Neural cell (in vitro differentiated cells): ENCODE measurements around the gene SLC2A4RG. TPM values are rescaled to one million over a fixed set of nuclear protein-coding genes. Genes with fewer than 3 reads are reported as not detected.

Experiments used
- H2AFZ ChIP-seq: fragments of 200-600, 300-800 bp; sonication (generic), shearing (Covaris generic); 2 replicates; pipeline ENCODE4 v1.6.0; 2014; ENCODE audit warnings: low read depth, mild to moderate bottlenecking, antibody characterized with exemption, low read length, moderate library complexity
- H3F3A ChIP-seq: fragments of 200-600 bp; shearing (Covaris generic); 2 replicates; pipeline ENCODE4 v1.6.1; 2016; ENCODE audit warnings: mild to moderate bottlenecking, moderate library complexity, mixed read lengths, antibody characterized with exemption, low read length; ENCODE audit not compliant: insufficient read depth, poor library complexity, severe bottlenecking
- H3K27ac ChIP-seq: fragments of 200-600, 300-800 bp; sonication (generic), shearing (Covaris generic); 2 replicates; pipeline ENCODE4 v1.5.1; 2014; ENCODE audit warnings: mild to moderate bottlenecking, low read length, moderate library complexity
- H3K27me3 ChIP-seq: fragments of 300-800, 200-600 bp; sonication (generic), shearing (Covaris generic); 2 replicates; pipeline ENCODE4 v1.6.0; 2014; ENCODE audit warnings: mild to moderate bottlenecking, low read depth, low read length, moderate library complexity; ENCODE audit not compliant: insufficient read depth
- H3K36me3 ChIP-seq: fragments of 300-800, 200-600 bp; sonication (generic), shearing (Covaris generic); 2 replicates; pipeline ENCODE4 v1.5.1; 2014; ENCODE audit warnings: mild to moderate bottlenecking, antibody characterized with exemption, low read length, moderate library complexity; ENCODE audit not compliant: insufficient read depth
- H3K4me2 ChIP-seq: fragments of 300-800, 200-600 bp; sonication (generic), shearing (Covaris generic); 2 replicates; pipeline ENCODE4 v1.6.0; 2014; ENCODE audit warnings: mild to moderate bottlenecking, low read length
- H3K4me3 ChIP-seq: fragments of 300-800, 200-600 bp; sonication (generic), shearing (Covaris generic); 2 replicates; pipeline ENCODE4 v1.5.1; 2014; ENCODE audit warnings: mild to moderate bottlenecking, low read length, moderate library complexity
- H3K79me2 ChIP-seq: fragments of 200-600 bp; shearing (Covaris generic); replicated peaks from 2 replicates; pipeline ENCODE4 v1.6.0; 2014; ENCODE audit warnings: mild to moderate bottlenecking, low read length, moderate library complexity; ENCODE audit not compliant: insufficient read depth
- H3K9ac ChIP-seq: fragments of 300-800, 200-600 bp; sonication (generic), shearing (Covaris generic); 2 replicates; pipeline ENCODE4 v1.6.1; 2016; ENCODE audit warnings: mild to moderate bottlenecking, low read length, mixed read lengths
- H3K9me2 ChIP-seq: fragments of 200-600 bp; shearing (Covaris generic); 2 replicates; pipeline ENCODE4 v1.6.1; 2016; ENCODE audit warnings: mild to moderate bottlenecking, low read length, mixed read lengths; ENCODE audit not compliant: insufficient read depth
- H3K9me3 ChIP-seq: fragments of 200-600, 300-800 bp; sonication (generic), shearing (Covaris generic); 2 replicates; pipeline ENCODE4 v1.6.1; 2016; ENCODE audit warnings: mild to moderate bottlenecking, mixed run types, low read length, moderate library complexity, mixed read lengths
- H4K20me1 ChIP-seq: fragments of 200-600 bp; shearing (Covaris generic); 2 replicates; pipeline ENCODE4 v1.6.1; 2016; ENCODE audit warnings: mild to moderate bottlenecking, mixed run types; ENCODE audit not compliant: insufficient read depth
- EP300 ChIP-seq: fragments of 450-650 bp; conservative IDR thresholded peaks from 2 replicates; pipeline ENCODE4 v1.6.1; 2014; ENCODE audit warnings: antibody characterized with exemption, mild to moderate bottlenecking, moderate library complexity; ENCODE audit not compliant: poor library complexity, severe bottlenecking
- EZH2 ChIP-seq: fragments of 200-600, 300-800 bp; shearing (Covaris generic), sonication (generic); IDR thresholded peaks from 2 replicates; pipeline ENCODE4 v1.6.1; 2014; ENCODE audit warnings: antibody characterized with exemption, low read length, borderline replicate concordance, mild to moderate bottlenecking; ENCODE audit not compliant: insufficient read depth, poor library complexity, severe bottlenecking
- MXI1 ChIP-seq: fragments of 450-650 bp; conservative IDR thresholded peaks from 2 replicates; pipeline ENCODE4 v1.6.1; 2014; ENCODE audit warnings: antibody characterized with exemption, mild to moderate bottlenecking; ENCODE audit not compliant: poor library complexity, severe bottlenecking
- POLR2AphosphoS5 ChIP-seq: IDR thresholded peaks from 2 replicates; pipeline ENCODE4 v1.6.1; 2012
- RAD21 ChIP-seq: fragments of 450-650 bp; conservative IDR thresholded peaks from 2 replicates; pipeline ENCODE4 v1.6.1; 2014; ENCODE audit warnings: antibody characterized with exemption, mild to moderate bottlenecking, moderate library complexity
- SMC3 ChIP-seq: fragments of 450-650 bp; conservative IDR thresholded peaks from 2 replicates; pipeline ENCODE4 v1.6.1; 2014; ENCODE audit warnings: antibody characterized with exemption, mild to moderate bottlenecking, moderate library complexity; ENCODE audit not compliant: poor library complexity
- TAF1 ChIP-seq: IDR thresholded peaks from 2 replicates; pipeline ENCODE4 v1.6.1; 2012; ENCODE audit warnings: low read depth
- polyA plus RNA-seq: library from polyadenylated mRNA; depleted of rRNA; stranded (reverse); fragments of >200 nt; gene quantifications from 2 replicates; pipeline ENCODE4 v1.2.3, GENCODE V29; 2014
- TF ChIP-seq, protein P1 (sequence below): fragments of 450-650 bp; IDR thresholded peaks from 2 replicates; pipeline ENCODE4 v1.5.1; 2014; ENCODE audit warnings: antibody characterized with exemption, mild to moderate bottlenecking, moderate library complexity; ENCODE audit not compliant: poor library complexity, severe bottlenecking
- TF ChIP-seq, protein P2 (sequence below): IDR thresholded peaks from 2 replicates; pipeline ENCODE4 v1.6.1; 2012; ENCODE audit warnings: borderline replicate concordance

Gene SLC2A4RG
- polyA plus RNA-seq, 1 donor from 2014 or later, result 52.1 TPM

DNA sequence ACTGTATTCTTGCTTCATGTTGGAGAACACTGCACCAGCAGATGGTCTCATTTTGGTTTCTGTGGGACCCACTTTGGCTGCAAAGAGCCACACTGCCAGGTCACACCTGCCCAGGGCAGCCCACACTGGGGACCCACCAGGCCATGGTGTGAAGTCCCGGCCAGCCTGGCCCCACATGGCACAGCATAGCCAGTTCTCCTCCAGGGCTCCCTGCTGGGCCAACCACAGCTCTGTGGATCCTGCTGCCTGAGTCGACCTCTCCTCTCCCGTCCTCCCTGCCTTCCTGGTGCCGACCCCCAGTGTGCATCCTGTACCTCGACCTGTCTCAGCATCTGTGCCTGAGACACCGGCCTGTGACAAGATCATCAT is 34.8 kb upstream of the SLC2A4RG start:
- H3K79me2 ChIP-seq, result peaks cover 19% of the 10 kb centered on the region
- H3F3A ChIP-seq, result no peaks in the 10 kb centered on the region
- H3K9ac ChIP-seq, result no peak overlapping the region
- no peak overlapping the region for H2AFZ ChIP-seq
- no peaks in the 10 kb centered on the region for H3K36me3 ChIP-seq
- no peaks in the 10 kb centered on the region for H3K9me2 ChIP-seq
- H4K20me1 ChIP-seq, result no peaks in the 10 kb centered on the region
- no peaks in the 10 kb centered on the region for H3K27me3 ChIP-seq
- H3K27ac ChIP-seq, result no peak overlapping the region
- no peak overlapping the region for H3K4me2 ChIP-seq
- H3K4me3 ChIP-seq, result no peak overlapping the region
- no peak for TF ChIP-seq TAF1
- TF ChIP-seq, protein P1, sequence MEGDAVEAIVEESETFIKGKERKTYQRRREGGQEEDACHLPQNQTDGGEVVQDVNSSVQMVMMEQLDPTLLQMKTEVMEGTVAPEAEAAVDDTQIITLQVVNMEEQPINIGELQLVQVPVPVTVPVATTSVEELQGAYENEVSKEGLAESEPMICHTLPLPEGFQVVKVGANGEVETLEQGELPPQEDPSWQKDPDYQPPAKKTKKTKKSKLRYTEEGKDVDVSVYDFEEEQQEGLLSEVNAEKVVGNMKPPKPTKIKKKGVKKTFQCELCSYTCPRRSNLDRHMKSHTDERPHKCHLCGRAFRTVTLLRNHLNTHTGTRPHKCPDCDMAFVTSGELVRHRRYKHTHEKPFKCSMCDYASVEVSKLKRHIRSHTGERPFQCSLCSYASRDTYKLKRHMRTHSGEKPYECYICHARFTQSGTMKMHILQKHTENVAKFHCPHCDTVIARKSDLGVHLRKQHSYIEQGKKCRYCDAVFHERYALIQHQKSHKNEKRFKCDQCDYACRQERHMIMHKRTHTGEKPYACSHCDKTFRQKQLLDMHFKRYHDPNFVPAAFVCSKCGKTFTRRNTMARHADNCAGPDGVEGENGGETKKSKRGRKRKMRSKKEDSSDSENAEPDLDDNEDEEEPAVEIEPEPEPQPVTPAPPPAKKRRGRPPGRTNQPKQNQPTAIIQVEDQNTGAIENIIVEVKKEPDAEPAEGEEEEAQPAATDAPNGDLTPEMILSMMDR, result no peak
- no peaks in the 10 kb centered on the region for H3K9me3 ChIP-seq

DNA sequence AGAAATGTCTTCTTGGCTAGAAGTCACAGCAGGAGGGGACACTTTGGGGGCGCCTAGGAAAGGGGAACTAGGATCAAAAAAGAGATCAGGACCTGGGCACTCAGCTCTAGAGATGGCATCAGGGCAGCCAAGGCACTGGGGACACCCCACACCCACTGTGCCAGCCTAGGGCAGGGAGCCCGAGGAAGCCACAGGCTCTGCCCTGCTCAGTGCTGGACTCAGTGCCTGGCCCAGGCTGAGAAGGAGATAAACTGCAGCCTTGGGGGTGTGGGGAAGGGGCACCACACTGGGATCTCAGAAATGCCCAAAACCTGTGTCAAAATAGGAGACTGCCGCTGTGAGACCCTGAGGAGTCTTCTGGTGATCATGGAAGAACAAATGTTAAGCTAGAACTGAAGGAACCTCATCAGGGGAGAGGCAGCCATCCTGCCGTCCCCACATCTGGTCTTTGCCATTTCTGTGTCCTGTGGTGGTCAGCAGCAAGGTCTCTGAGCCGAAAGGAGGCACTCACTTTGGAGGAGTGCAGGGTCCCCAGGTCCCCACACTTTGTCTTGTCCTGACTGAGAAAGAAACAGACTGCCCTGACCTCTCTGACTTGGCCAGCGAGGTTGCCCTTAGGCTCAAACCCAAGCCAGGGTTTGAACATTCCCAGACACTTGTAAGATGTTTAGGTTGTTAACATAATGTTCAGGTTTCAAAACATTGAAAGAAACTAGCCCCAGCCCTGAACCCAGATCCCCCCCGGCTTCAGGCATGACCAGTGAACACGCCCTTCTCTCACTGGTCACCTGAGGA is 34.1 kb upstream of the SLC2A4RG start:
- H4K20me1 ChIP-seq, result no peaks in the 10 kb centered on the region
- H3K27ac ChIP-seq, result no peak overlapping the region
- H3K9me3 ChIP-seq, result no peaks in the 10 kb centered on the region
- peaks cover 21% of the 10 kb centered on the region for H3K79me2 ChIP-seq
- no peaks in the 10 kb centered on the region for H3K36me3 ChIP-seq
- no peak overlapping the region for H3K4me2 ChIP-seq
- H3K9me2 ChIP-seq, result no peaks in the 10 kb centered on the region
- no peak overlapping the region for H3K4me3 ChIP-seq
- no peak overlapping the region for H3K9ac ChIP-seq
- TF ChIP-seq POLR2AphosphoS5 (no peak), EZH2 (no peak), TAF1 (no peak), MXI1 (no peak), SMC3 (no peak)
- TF ChIP-seq, protein P1, result no peak
- H3K27me3 ChIP-seq, result no peaks in the 10 kb centered on the region
- H2AFZ ChIP-seq, result no peak overlapping the region
- no peaks in the 10 kb centered on the region for H3F3A ChIP-seq

DNA sequence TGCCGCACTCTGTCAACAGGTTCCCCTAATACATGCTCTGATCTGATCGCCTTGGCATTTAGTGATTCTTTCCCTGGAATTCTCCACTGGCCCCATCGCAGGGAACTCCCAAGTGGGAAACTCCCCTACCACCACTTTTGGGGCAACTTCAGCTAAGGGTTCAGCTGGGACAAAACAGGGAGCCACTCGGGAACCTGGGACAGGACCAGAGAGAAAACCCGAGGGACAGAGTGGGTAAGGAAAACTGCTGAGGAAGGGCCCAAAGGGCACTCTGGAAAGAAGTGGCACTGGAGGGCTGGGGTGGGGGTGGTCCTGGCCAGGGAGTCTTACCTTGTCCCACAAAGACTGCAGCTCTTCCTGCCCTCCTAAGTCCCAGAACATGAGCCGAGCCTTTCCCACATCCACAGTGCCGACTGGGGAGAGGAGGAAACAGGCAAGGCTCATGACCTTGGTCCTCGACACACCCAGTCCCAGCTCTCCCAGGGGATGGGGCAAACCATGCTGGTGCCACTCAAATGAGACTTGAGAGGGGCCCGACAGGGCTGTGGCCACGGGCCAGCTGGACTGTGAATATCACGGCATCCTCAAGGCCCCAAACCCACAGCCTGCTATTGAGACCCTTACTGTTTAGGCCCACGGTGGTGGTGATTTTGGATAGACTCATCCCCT is 33.4 kb upstream of the SLC2A4RG start:
- peaks cover 27% of the 10 kb centered on the region for H3K79me2 ChIP-seq
- H3K4me3 ChIP-seq, result peak overlapping the region; percentile 96
- no peak overlapping the region for H2AFZ ChIP-seq
- H3K27me3 ChIP-seq, result no peaks in the 10 kb centered on the region
- H3K9me2 ChIP-seq, result no peaks in the 10 kb centered on the region
- no peaks in the 10 kb centered on the region for H4K20me1 ChIP-seq
- no peaks in the 10 kb centered on the region for H3F3A ChIP-seq
- peak overlapping the region; percentile 49 for H3K4me2 ChIP-seq
- H3K27ac ChIP-seq, result no peak overlapping the region
- H3K9ac ChIP-seq, result peak overlapping the region; percentile 86
- TF ChIP-seq, protein P1, result no peak
- TF ChIP-seq, protein P2, sequence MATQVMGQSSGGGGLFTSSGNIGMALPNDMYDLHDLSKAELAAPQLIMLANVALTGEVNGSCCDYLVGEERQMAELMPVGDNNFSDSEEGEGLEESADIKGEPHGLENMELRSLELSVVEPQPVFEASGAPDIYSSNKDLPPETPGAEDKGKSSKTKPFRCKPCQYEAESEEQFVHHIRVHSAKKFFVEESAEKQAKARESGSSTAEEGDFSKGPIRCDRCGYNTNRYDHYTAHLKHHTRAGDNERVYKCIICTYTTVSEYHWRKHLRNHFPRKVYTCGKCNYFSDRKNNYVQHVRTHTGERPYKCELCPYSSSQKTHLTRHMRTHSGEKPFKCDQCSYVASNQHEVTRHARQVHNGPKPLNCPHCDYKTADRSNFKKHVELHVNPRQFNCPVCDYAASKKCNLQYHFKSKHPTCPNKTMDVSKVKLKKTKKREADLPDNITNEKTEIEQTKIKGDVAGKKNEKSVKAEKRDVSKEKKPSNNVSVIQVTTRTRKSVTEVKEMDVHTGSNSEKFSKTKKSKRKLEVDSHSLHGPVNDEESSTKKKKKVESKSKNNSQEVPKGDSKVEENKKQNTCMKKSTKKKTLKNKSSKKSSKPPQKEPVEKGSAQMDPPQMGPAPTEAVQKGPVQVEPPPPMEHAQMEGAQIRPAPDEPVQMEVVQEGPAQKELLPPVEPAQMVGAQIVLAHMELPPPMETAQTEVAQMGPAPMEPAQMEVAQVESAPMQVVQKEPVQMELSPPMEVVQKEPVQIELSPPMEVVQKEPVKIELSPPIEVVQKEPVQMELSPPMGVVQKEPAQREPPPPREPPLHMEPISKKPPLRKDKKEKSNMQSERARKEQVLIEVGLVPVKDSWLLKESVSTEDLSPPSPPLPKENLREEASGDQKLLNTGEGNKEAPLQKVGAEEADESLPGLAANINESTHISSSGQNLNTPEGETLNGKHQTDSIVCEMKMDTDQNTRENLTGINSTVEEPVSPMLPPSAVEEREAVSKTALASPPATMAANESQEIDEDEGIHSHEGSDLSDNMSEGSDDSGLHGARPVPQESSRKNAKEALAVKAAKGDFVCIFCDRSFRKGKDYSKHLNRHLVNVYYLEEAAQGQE, result no peak
- no peak for TF ChIP-seq EP300
- no peak for TF ChIP-seq TAF1
- no peak for TF ChIP-seq RAD21
- TF ChIP-seq SMC3, result no peak
- no peak for TF ChIP-seq POLR2AphosphoS5
- TF ChIP-seq EZH2, result no peak
- H3K36me3 ChIP-seq, result no peaks in the 10 kb centered on the region
- H3K9me3 ChIP-seq, result no peaks in the 10 kb centered on the region
